ENCODE data around the gene SLC9A9.

SLC9A9 gene

DNA sequence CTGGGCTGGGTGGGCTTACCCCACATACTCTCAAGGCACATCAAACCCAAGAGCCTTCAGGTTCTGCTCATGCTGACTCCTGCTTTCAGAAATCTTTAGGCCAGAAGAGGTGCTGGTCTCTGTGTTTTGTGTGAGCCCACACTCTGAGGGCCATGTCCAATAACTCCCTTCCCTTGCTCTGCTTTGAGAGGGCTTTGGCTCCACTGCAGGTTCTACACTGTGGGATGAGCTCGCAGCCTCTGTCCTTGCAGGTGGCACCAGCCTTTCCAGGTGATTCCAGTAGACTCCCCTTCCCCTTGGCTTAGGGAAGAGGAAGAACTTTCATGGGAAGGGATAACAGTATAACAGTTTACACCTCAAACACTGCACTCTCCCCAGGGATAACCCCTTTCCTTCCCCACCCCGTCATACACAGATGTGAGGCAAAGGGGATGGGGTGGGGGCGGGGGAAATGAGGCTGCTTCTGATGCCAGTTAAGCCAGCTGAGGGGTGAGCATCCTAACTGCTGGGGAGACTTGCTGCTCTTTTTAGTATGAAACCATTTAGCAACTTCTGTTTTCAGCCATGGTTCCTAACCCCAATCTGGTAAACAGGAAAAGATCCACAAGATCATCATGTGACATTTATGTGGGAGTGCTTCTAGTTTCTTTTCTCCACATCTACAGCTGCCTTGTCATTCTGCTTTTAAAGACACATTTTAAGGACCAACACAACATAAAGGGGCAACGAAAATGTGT is 262.4 kb downstream of the SLC9A9 start:
- Histone ChIP-seq H3K4me2 (ENCODE audit: low read depth, low read length) (peak overlapping the region; percentile 27; the same call in 1 of the 2 replicates), H3K4me3 (ENCODE audit: low read length) (no peak overlapping the region), H3F3A (ENCODE audit: insufficient read depth, low read length) (no peaks in the 10 kb centered on the region), H3K9me3 (replicated peaks; ENCODE audit: insufficient read depth, low read length) (no peaks in the 10 kb centered on the region), H3K27ac (ENCODE audit: low read length) (no peak overlapping the region; the same call in 1 of the 2 replicates), H2AFZ (ENCODE audit: low read length) (no peak overlapping the region), H3K27me3 (replicated peaks; ENCODE audit: insufficient read depth, low read length) (no peaks in the 10 kb centered on the region), H3K79me2 (ENCODE audit: low read length) (no peaks in the 10 kb centered on the region), H3K4me1 (ENCODE audit: low read length) (peaks cover 20% of the 10 kb centered on the region), H3K36me3 (replicated peaks; ENCODE audit: insufficient read depth, low read length) (no peaks in the 10 kb centered on the region), H3K9me2 (replicated peaks; ENCODE audit: insufficient read depth, low read length) (no peaks in the 10 kb centered on the region), H4K20me1 (ENCODE audit: insufficient read depth, low read length) (no peaks in the 10 kb centered on the region), H3K9ac (ENCODE audit: low read length) (no peak overlapping the region)
- TF ChIP-seq EZH2phosphoT487 (IDR thresholded peaks at IDR 0.05; ENCODE audit: low read length), result no peak
- TF ChIP-seq, protein P1, sequence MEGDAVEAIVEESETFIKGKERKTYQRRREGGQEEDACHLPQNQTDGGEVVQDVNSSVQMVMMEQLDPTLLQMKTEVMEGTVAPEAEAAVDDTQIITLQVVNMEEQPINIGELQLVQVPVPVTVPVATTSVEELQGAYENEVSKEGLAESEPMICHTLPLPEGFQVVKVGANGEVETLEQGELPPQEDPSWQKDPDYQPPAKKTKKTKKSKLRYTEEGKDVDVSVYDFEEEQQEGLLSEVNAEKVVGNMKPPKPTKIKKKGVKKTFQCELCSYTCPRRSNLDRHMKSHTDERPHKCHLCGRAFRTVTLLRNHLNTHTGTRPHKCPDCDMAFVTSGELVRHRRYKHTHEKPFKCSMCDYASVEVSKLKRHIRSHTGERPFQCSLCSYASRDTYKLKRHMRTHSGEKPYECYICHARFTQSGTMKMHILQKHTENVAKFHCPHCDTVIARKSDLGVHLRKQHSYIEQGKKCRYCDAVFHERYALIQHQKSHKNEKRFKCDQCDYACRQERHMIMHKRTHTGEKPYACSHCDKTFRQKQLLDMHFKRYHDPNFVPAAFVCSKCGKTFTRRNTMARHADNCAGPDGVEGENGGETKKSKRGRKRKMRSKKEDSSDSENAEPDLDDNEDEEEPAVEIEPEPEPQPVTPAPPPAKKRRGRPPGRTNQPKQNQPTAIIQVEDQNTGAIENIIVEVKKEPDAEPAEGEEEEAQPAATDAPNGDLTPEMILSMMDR (IDR thresholded peaks at IDR 0.05; ENCODE audit: low read length), result no peak
- TF ChIP-seq EZH2 (optimal IDR thresholded peaks at IDR 0.05; ENCODE audit: low read depth, low read length), result no peak
- DNase-seq, result peak; percentile 55

DNA sequence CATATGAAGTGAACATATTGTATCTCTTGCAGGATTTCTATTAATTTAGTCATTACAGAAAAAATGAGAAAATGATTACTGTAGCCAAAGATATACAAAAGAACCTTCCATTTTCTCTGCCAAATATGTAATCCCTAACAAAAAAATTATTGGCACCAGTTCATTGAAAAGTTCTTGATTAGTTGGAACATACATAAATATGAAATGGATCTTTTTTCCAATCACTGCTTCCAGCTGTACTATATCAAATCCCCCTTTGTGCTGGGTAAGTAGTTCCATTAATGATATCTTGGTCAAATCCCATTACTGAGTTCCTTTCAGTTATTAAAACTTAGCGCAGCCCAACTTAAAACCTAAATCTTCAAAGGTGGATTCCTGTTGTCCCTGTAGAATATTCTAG is 263.8 kb downstream of the SLC9A9 start:
- Histone ChIP-seq H4K20me1 (ENCODE audit: insufficient read depth, low read length) (no peaks in the 10 kb centered on the region), H3K9me3 (replicated peaks; ENCODE audit: insufficient read depth, low read length) (no peaks in the 10 kb centered on the region), H3K36me3 (replicated peaks; ENCODE audit: insufficient read depth, low read length) (no peaks in the 10 kb centered on the region), H3K4me1 (ENCODE audit: low read length) (peaks cover 20% of the 10 kb centered on the region), H3K27me3 (replicated peaks; ENCODE audit: insufficient read depth, low read length) (no peaks in the 10 kb centered on the region), H3K79me2 (ENCODE audit: low read length) (no peaks in the 10 kb centered on the region), H2AFZ (ENCODE audit: low read length) (no peak overlapping the region), H3K4me3 (ENCODE audit: low read length) (no peak overlapping the region), H3K9ac (ENCODE audit: low read length) (no peak overlapping the region), H3K27ac (ENCODE audit: low read length) (no peak overlapping the region), H3K9me2 (replicated peaks; ENCODE audit: insufficient read depth, low read length) (no peaks in the 10 kb centered on the region), H3F3A (ENCODE audit: insufficient read depth, low read length) (no peaks in the 10 kb centered on the region), H3K4me2 (ENCODE audit: low read depth, low read length) (no peak overlapping the region)
- DNase-seq, result no peak
- TF ChIP-seq, protein P1 (IDR thresholded peaks at IDR 0.05; ENCODE audit: low read length), result no peak
- no peak for TF ChIP-seq EZH2 (optimal IDR thresholded peaks at IDR 0.05; ENCODE audit: low read depth, low read length)
- TF ChIP-seq EZH2phosphoT487 (IDR thresholded peaks at IDR 0.05; ENCODE audit: low read length), result no peak

DNA sequence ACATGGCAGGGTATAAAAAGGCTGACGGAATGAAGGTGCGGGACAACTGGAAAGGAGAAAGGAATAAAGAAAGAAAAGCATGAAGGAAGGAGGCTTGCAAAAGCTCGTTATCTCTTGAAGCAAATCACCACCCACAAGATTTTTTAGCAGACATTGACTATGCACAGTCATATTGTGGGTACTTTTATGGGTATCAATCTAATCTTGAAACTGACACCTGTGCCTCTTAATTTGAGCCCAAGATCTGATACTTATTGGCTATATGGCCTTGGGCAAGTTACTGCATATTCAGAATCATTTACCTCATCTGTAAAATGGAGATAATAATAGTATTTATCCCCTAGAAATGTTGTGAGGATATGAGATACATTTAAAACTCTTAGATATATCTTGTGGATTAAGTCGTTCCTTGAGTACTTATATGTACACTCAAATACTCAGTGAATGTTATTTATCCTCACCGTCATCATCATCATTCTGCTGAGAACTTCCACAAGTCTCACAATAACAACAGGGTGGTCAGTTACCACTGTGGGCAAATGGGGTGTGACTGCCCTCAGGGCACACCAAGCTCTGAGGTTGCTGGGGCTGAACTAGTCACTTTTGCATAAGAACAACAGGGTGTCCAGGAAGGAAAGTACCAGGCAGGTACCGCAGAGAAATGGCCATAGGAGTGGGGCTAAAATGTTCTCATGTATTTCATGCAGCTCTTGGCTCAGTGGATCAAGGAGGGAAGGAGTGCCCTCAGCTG is 266.1 kb downstream of the SLC9A9 start:
- H3K4me2 ChIP-seq (ENCODE audit: low read depth, low read length), result no peak overlapping the region
- H3K27me3 ChIP-seq (replicated peaks; ENCODE audit: insufficient read depth, low read length), result no peaks in the 10 kb centered on the region
- no peaks in the 10 kb centered on the region for H3F3A ChIP-seq (ENCODE audit: insufficient read depth, low read length)
- H3K4me1 ChIP-seq (ENCODE audit: low read length), result peaks cover 20% of the 10 kb centered on the region
- no peaks in the 10 kb centered on the region for H3K36me3 ChIP-seq (replicated peaks; ENCODE audit: insufficient read depth, low read length)
- no peaks in the 10 kb centered on the region for H3K9me3 ChIP-seq (replicated peaks; ENCODE audit: insufficient read depth, low read length)
- DNase-seq, result no peak
- H3K9me2 ChIP-seq (replicated peaks; ENCODE audit: insufficient read depth, low read length), result no peaks in the 10 kb centered on the region
- no peaks in the 10 kb centered on the region for H3K79me2 ChIP-seq (ENCODE audit: low read length)
- no peak overlapping the region for H3K27ac ChIP-seq (ENCODE audit: low read length)
- TF ChIP-seq, protein P1 (IDR thresholded peaks at IDR 0.05; ENCODE audit: low read length), result no peak
- TF ChIP-seq EZH2 (optimal IDR thresholded peaks at IDR 0.05; ENCODE audit: low read depth, low read length) (no peak), EZH2phosphoT487 (IDR thresholded peaks at IDR 0.05; ENCODE audit: low read length) (no peak)
- no peak overlapping the region for H3K9ac ChIP-seq (ENCODE audit: low read length)
- H3K4me3 ChIP-seq (ENCODE audit: low read length), result no peak overlapping the region
- no peaks in the 10 kb centered on the region for H4K20me1 ChIP-seq (ENCODE audit: insufficient read depth, low read length)
- H2AFZ ChIP-seq (ENCODE audit: low read length), result no peak overlapping the region
